Cardiac muscle cell (in vitro differentiated cells and primary cell): Measurements from ENCODE around the gene TOR1A. TPM values are rescaled to one million over a fixed set of nuclear protein-coding genes. Genes with fewer than 3 reads are reported as not detected.

Experiments
- DNase-seq, 2 donors: peaks; one replicate each; pipeline versions ENCODE4 v3.0.0 to v3.0.0-alpha.2; 2010 to 2017; ENCODE audit warnings: low read depth in 1 of 2, low spot score in 1 of 2
- H3K27ac ChIP-seq: fragments of 200-600 bp; sonication (generic); 2 replicates; pipeline ENCODE4 v1.5.1; 2016
- H3K27me3 ChIP-seq: fragments of 200-600 bp; sonication (generic); 2 replicates; pipeline ENCODE4 v1.6.0; 2016; ENCODE audit warnings: control low read depth
- H3K36me3 ChIP-seq: fragments of 200-600 bp; sonication (generic); 2 replicates; pipeline ENCODE4 v1.5.1; 2016; ENCODE audit warnings: control low read depth
- H3K4me1 ChIP-seq: fragments of 200-600 bp; sonication (generic); 2 replicates; pipeline ENCODE4 v1.8.1; 2017; ENCODE audit warnings: low read depth, mild to moderate bottlenecking, mixed run types
- H3K4me3 ChIP-seq: fragments of 200-600 bp; sonication (generic); 2 replicates; pipeline ENCODE4 v1.5.1; 2016; ENCODE audit warnings: mild to moderate bottlenecking
- H3K9me3 ChIP-seq: fragments of 200-600 bp; sonication (generic); 2 replicates; pipeline ENCODE4 v1.5.1; 2017; ENCODE audit warnings: low read depth, mild to moderate bottlenecking, control low read depth
- CTCF ChIP-seq: IDR thresholded peaks from 2 replicates; pipeline ENCODE4 v1.5.1; 2012; ENCODE audit warnings: low read depth, mild to moderate bottlenecking, low read length
- polyA plus RNA-seq: library from polyadenylated mRNA; unstranded; fragments of >200 nt; fragmentation: Nextera tagmentation; extraction: Ambion mirVana; gene quantifications from 2 replicates; pipeline ENCODE4 v1.2.1, GENCODE V29; 2016
- total RNA-seq: library from RNA; depleted of rRNA; stranded (reverse); fragments of >200 nt; gene quantifications from 2 replicates; pipeline ENCODE4 v1.2.3, GENCODE V29; 2016

TOR1A gene
- total and polyA plus RNA-seq, 2 experiments from 2014 or later, result 28.2 to 35.2 TPM

- Histone ChIP-seq H3K36me3 (peaks cover 17% of the 10 kb centered on the region), H3K27me3 (no peaks in the 10 kb centered on the region), H3K4me1 (peaks cover 11% of the 10 kb centered on the region), H3K27ac (no peak overlapping the region), H3K4me3 (no peak overlapping the region), H3K9me3 (no peaks in the 10 kb centered on the region)
- no peak for TF ChIP-seq CTCF
- DNase-seq, result no peak
These were observed 9.0 kb upstream of the TOR1A start for GRCh38 chr9:129832982-129833381.

- no peak overlapping the region for H3K27ac ChIP-seq
- no peaks in the 10 kb centered on the region for H3K9me3 ChIP-seq
- no peak for TF ChIP-seq CTCF
- no peaks in the 10 kb centered on the region for H3K27me3 ChIP-seq
- DNase-seq, result no peak
- H3K36me3 ChIP-seq, result peaks cover 14% of the 10 kb centered on the region
- no peaks in the 10 kb centered on the region for H3K4me1 ChIP-seq
- no peak overlapping the region for H3K4me3 ChIP-seq
These were observed 5.0 kb upstream of the TOR1A start for GRCh38 chr9:129828969-129829368.

GRCh38 chr9:129828051-129828450, 4.1 kb upstream of the TOR1A start:
- Histone ChIP-seq H3K36me3 (peaks cover 11% of the 10 kb centered on the region), H3K9me3 (no peaks in the 10 kb centered on the region), H3K4me3 (no peak overlapping the region), H3K4me1 (no peaks in the 10 kb centered on the region), H3K27me3 (no peaks in the 10 kb centered on the region), H3K27ac (no peak overlapping the region)
- no peak for DNase-seq
- TF ChIP-seq CTCF, result no peak

- no peak overlapping the region for H3K27ac ChIP-seq
- no peak for TF ChIP-seq CTCF
- no peaks in the 10 kb centered on the region for H3K9me3 ChIP-seq
- H3K27me3 ChIP-seq, result no peaks in the 10 kb centered on the region
- peaks cover 14% of the 10 kb centered on the region for H3K36me3 ChIP-seq
- no peak overlapping the region for H3K4me3 ChIP-seq
- DNase-seq, result no peak
- H3K4me1 ChIP-seq, result peaks cover 3% of the 10 kb centered on the region
These were observed 2.8 kb upstream of the TOR1A start for GRCh38 chr9:129826759-129827158.

- H3K4me3 ChIP-seq, result no peak overlapping the region
- DNase-seq, result no peak
- TF ChIP-seq CTCF, result no peak
- H3K27me3 ChIP-seq, result no peaks in the 10 kb centered on the region
- H3K4me1 ChIP-seq, result peaks cover 3% of the 10 kb centered on the region
- no peaks in the 10 kb centered on the region for H3K9me3 ChIP-seq
- H3K36me3 ChIP-seq, result peaks cover 18% of the 10 kb centered on the region
- no peak overlapping the region for H3K27ac ChIP-seq
These were observed 2.4 kb upstream of the TOR1A start for GRCh38 chr9:129826344-129826743.

- peaks cover 26% of the 10 kb centered on the region for H3K36me3 ChIP-seq
- peak overlapping the region; percentile 84 for H3K27ac ChIP-seq
- no peak for TF ChIP-seq CTCF
- H3K9me3 ChIP-seq, result no peaks in the 10 kb centered on the region
- peak in 1 of 2 donors; percentile 7 for DNase-seq
- peak overlapping the region; percentile 92 for H3K4me3 ChIP-seq
- H3K4me1 ChIP-seq, result peaks cover 3% of the 10 kb centered on the region
- no peaks in the 10 kb centered on the region for H3K27me3 ChIP-seq
These were observed 398 bp downstream of the TOR1A start for GRCh38 chr9:129823542-129823934.
